Measurements from ENCODE around the gene DMD.

DNA sequence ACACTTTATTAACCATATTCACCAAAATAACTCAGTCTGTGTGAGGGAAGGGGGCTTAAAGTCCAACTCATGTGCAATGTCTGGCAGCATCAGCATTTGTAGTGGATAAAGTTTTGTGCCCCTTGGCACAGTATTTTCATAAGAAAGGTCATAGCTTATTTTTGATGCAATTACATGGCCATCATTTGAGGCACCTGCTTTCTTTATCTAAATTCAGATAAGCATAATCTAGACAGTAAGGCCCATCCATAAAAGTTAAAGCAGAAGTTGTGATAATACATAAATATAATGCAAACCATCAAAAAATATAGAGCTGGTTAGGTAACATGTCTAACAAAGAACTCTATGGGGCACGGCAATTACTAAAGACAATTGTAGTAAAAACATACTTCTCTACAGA, 763.7 kb downstream of the DMD start:
- TF ChIP-seq, protein P1, sequence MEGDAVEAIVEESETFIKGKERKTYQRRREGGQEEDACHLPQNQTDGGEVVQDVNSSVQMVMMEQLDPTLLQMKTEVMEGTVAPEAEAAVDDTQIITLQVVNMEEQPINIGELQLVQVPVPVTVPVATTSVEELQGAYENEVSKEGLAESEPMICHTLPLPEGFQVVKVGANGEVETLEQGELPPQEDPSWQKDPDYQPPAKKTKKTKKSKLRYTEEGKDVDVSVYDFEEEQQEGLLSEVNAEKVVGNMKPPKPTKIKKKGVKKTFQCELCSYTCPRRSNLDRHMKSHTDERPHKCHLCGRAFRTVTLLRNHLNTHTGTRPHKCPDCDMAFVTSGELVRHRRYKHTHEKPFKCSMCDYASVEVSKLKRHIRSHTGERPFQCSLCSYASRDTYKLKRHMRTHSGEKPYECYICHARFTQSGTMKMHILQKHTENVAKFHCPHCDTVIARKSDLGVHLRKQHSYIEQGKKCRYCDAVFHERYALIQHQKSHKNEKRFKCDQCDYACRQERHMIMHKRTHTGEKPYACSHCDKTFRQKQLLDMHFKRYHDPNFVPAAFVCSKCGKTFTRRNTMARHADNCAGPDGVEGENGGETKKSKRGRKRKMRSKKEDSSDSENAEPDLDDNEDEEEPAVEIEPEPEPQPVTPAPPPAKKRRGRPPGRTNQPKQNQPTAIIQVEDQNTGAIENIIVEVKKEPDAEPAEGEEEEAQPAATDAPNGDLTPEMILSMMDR (IDR thresholded peaks at IDR 0.05; ENCODE audit: low read length): no peak
- TF ChIP-seq EZH2phosphoT487 (IDR thresholded peaks at IDR 0.05; ENCODE audit: low read length) (no peak), EZH2 (optimal IDR thresholded peaks at IDR 0.05; ENCODE audit: low read depth, low read length) (no peak)

Data from MM.1S (cell line).